Measurements from ENCODE around the gene RPS6KA6.

Gene RPS6KA6

DNA sequence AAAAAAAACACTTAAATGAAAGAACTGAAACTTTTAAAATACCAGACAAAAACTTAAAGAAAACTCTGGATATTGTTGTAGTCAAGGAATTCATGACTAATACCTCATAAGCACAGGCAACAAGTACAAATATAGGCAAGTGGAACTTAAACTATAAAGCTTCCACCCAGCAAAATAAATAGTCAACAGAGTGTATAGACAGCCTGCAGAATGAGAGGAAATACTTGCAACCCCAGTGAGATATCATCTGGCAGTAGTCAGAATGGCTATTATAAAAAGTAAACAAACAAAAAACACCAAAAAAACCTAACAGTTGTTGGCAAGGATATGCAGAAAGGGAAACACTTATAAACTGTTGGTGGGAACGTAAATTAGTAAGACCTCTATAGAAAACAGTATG is 9.6 kb upstream of the RPS6KA6 start:
- Histone ChIP-seq H3K36me3 (ENCODE audit: control insufficient read depth in 1 of 2, insufficient read depth in 2 of 2, low read length in 2 of 2) (no peaks in the 10 kb centered on the region), H3K9ac (ENCODE audit: low read depth in 1 of 2, low read length in 2 of 2) (no peak overlapping the region), H3K27ac (ENCODE audit: low read depth, low read length) (no peak overlapping the region), H3K4me3 (ENCODE audit: low read depth in 1 of 2, low read length in 2 of 2) (no peak overlapping the region), H3K27me3 (ENCODE audit: control insufficient read depth in 1 of 2, insufficient read depth in 2 of 2, low read length in 2 of 2) (no peaks in the 10 kb centered on the region), H3K9me3 (ENCODE audit: control insufficient read depth in 1 of 2, low read length in 2 of 2) (no peaks in the 10 kb centered on the region), H3K4me1 (ENCODE audit: control insufficient read depth in 1 of 2, insufficient read depth in 2 of 2, low read length in 2 of 2) (no peaks in the 10 kb centered on the region)

- Histone ChIP-seq H3K27ac (ENCODE audit: low read depth, low read length) (no peak overlapping the region), H3K4me1 (ENCODE audit: control insufficient read depth in 1 of 2, insufficient read depth in 2 of 2, low read length in 2 of 2) (peaks cover 0 to 4% of the 10 kb centered on the region in 2 donors), H3K9ac (ENCODE audit: low read depth in 1 of 2, low read length in 2 of 2) (no peak overlapping the region), H3K4me3 (ENCODE audit: low read depth in 1 of 2, low read length in 2 of 2) (no peak overlapping the region), H3K27me3 (ENCODE audit: control insufficient read depth in 1 of 2, insufficient read depth in 2 of 2, low read length in 2 of 2) (no peaks in the 10 kb centered on the region), H3K9me3 (ENCODE audit: control insufficient read depth in 1 of 2, low read length in 2 of 2) (no peaks in the 10 kb centered on the region), H3K36me3 (ENCODE audit: control insufficient read depth in 1 of 2, insufficient read depth in 2 of 2, low read length in 2 of 2) (no peaks in the 10 kb centered on the region)
Observed at GRCh38 chrX:84192006-84192405, 4.0 kb upstream of the RPS6KA6 start.

GRCh38 chrX:84189125-84189524 is 1.1 kb upstream of the RPS6KA6 start:
- Histone ChIP-seq H3K4me3 (ENCODE audit: low read depth in 1 of 2, low read length in 2 of 2) (no peak overlapping the region), H3K9ac (ENCODE audit: low read depth in 1 of 2, low read length in 2 of 2) (no peak overlapping the region), H3K27me3 (ENCODE audit: control insufficient read depth in 1 of 2, insufficient read depth in 2 of 2, low read length in 2 of 2) (no peaks in the 10 kb centered on the region), H3K36me3 (ENCODE audit: control insufficient read depth in 1 of 2, insufficient read depth in 2 of 2, low read length in 2 of 2) (no peaks in the 10 kb centered on the region), H3K4me1 (ENCODE audit: control insufficient read depth in 1 of 2, insufficient read depth in 2 of 2, low read length in 2 of 2) (peaks cover 0 to 4% of the 10 kb centered on the region in 2 donors), H3K9me3 (ENCODE audit: control insufficient read depth in 1 of 2, low read length in 2 of 2) (no peaks in the 10 kb centered on the region), H3K27ac (ENCODE audit: low read depth, low read length) (no peak overlapping the region)

DNA sequence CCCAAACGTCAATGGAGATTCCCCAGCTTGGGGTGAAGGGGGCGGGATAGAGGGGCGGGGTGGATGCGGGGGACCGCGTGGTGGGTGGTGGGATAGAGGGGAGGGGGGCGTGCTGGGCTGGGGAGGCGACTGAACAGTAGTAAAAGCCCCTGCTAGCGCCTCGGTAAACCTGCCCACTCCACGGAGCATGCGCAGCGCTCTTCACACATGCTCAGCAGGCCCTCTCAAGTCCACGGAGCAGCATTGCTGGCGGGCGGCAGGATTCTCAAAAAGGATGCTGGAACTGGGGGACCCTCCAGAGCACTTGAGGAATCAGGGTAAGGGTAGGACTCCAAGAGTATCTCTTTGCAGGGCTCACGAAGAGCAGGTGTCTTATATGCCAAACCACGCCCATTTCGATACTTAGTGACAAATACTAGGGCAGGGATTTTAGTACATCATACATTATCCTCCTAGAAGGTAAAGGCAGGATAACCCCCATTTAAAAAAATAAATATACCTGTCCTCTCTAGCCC is 378 bp upstream of the RPS6KA6 start:
- H3K9me3 ChIP-seq (ENCODE audit: control insufficient read depth in 1 of 2, low read length in 2 of 2): no peaks in the 10 kb centered on the region
- peak overlapping the region; percentile 65 to 73 for H3K4me3 ChIP-seq (ENCODE audit: low read depth in 1 of 2, low read length in 2 of 2)
- H3K36me3 ChIP-seq (ENCODE audit: control insufficient read depth in 1 of 2, insufficient read depth in 2 of 2, low read length in 2 of 2): no peaks in the 10 kb centered on the region
- no peak overlapping the region for H3K27ac ChIP-seq (ENCODE audit: low read depth, low read length)
- no peaks in the 10 kb centered on the region for H3K27me3 ChIP-seq (ENCODE audit: control insufficient read depth in 1 of 2, insufficient read depth in 2 of 2, low read length in 2 of 2)
- H3K4me1 ChIP-seq (ENCODE audit: control insufficient read depth in 1 of 2, insufficient read depth in 2 of 2, low read length in 2 of 2): peaks cover 0 to 4% of the 10 kb centered on the region in 2 donors
- H3K9ac ChIP-seq (ENCODE audit: low read depth in 1 of 2, low read length in 2 of 2): no peak overlapping the region

DNA sequence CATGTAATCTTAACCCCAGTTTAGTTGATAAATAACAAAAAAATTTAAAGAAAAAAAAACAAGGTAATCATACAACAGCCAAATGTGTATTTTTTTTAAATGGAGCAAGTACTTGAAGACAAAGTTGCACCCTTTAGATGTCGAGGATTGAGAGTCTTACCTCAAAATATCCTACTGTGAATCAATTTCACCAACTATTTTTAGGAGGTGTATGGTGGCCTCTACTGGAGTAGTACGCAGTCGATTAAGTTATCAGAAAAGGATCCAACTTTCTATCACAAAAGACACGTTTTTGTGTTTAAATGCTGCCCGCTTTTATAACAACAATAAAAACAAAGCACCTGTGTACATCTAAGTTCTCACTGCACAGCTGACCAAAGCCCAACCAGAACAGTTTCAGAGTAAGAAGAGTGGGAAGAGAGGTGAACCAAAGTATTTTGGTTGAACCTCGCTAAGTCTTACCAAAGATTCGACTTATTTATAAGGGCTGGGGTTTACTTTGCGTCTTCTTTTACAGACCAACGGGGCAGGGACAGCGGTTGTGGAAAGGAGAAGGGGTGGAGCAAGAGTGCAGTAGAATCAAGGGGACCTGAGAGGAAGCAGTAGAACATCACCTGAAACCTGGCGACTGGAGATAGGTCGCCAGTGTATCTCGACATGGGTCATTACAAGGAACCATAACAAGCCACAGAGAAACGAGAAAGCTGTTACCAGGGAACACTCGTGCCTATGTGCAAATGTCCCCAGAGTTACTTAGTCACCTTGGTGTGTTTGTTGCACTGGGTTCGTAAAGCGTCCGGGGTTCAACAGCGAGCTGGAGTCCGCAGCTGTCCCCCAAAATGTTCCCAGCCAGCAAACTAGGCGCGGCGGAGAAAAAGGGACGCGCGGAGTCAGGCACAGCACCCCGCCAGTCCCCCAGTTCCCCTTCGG is 1.1 kb downstream of the RPS6KA6 start:
- no peaks in the 10 kb centered on the region for H3K27me3 ChIP-seq (ENCODE audit: control insufficient read depth in 1 of 2, insufficient read depth in 2 of 2, low read length in 2 of 2)
- peaks cover 0 to 4% of the 10 kb centered on the region in 2 donors for H3K4me1 ChIP-seq (ENCODE audit: control insufficient read depth in 1 of 2, insufficient read depth in 2 of 2, low read length in 2 of 2)
- H3K27ac ChIP-seq (ENCODE audit: low read depth, low read length): no peak overlapping the region
- H3K36me3 ChIP-seq (ENCODE audit: control insufficient read depth in 1 of 2, insufficient read depth in 2 of 2, low read length in 2 of 2): no peaks in the 10 kb centered on the region
- peak overlapping the region; percentile 65 to 73 for H3K4me3 ChIP-seq (ENCODE audit: low read depth in 1 of 2, low read length in 2 of 2)
- H3K9me3 ChIP-seq (ENCODE audit: control insufficient read depth in 1 of 2, low read length in 2 of 2): no peaks in the 10 kb centered on the region
- H3K9ac ChIP-seq (ENCODE audit: low read depth in 1 of 2, low read length in 2 of 2): peak overlapping the region; percentile 30 to 73

DNA sequence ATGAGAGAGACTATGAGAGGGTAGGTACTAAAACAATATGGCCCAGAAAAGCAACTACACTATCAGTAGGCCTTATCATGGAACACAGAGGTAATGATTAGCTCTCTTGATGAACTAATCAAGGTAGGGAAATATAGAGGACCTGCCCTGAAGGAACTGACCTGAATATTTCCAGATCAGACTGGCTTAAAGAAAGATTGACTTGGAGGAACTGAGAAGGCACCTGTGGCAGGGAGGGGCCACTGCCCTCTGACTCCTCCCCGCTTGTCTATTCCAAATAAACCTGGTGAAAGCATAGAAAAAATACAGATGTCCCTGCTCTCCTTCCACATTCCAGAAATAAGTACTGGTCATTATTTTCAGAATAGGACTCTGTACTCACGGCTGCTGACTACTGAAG is 5.5 kb downstream of the RPS6KA6 start:
- no peaks in the 10 kb centered on the region for H3K4me1 ChIP-seq (ENCODE audit: control insufficient read depth in 1 of 2, insufficient read depth in 2 of 2, low read length in 2 of 2)
- no peak overlapping the region for H3K9ac ChIP-seq (ENCODE audit: low read depth in 1 of 2, low read length in 2 of 2)
- no peaks in the 10 kb centered on the region for H3K9me3 ChIP-seq (ENCODE audit: control insufficient read depth in 1 of 2, low read length in 2 of 2)
- H3K4me3 ChIP-seq (ENCODE audit: low read depth in 1 of 2, low read length in 2 of 2): no peak overlapping the region
- no peaks in the 10 kb centered on the region for H3K27me3 ChIP-seq (ENCODE audit: control insufficient read depth in 1 of 2, insufficient read depth in 2 of 2, low read length in 2 of 2)
- no peaks in the 10 kb centered on the region for H3K36me3 ChIP-seq (ENCODE audit: control insufficient read depth in 1 of 2, insufficient read depth in 2 of 2, low read length in 2 of 2)
- no peak overlapping the region for H3K27ac ChIP-seq (ENCODE audit: low read depth, low read length)

DNA sequence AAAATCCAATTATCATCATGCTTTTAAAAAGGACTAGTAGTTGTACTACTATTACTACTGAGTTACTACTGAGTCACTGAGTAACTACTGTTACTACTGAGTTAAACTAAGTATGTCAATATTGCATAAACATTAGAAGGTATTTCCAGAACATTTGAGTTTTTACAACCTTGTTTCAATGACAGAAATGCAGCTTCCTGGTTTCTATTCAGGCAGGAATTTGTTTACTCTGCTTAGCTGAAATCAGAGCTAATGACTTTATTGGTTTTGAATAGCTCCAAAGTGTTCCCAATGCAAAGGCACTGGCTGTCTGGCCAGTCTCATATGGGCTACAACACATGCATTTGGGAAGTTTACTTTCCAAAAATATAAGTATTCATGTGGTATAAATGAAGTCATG is 12.0 kb downstream of the RPS6KA6 start:
- no peaks in the 10 kb centered on the region for H3K4me1 ChIP-seq (ENCODE audit: control insufficient read depth in 1 of 2, insufficient read depth in 2 of 2, low read length in 2 of 2)
- H3K4me3 ChIP-seq (ENCODE audit: low read depth in 1 of 2, low read length in 2 of 2): no peak overlapping the region
- no peaks in the 10 kb centered on the region for H3K36me3 ChIP-seq (ENCODE audit: control insufficient read depth in 1 of 2, insufficient read depth in 2 of 2, low read length in 2 of 2)
- no peak overlapping the region for H3K27ac ChIP-seq (ENCODE audit: low read depth, low read length)
- H3K9me3 ChIP-seq (ENCODE audit: control insufficient read depth in 1 of 2, low read length in 2 of 2): no peaks in the 10 kb centered on the region
- no peaks in the 10 kb centered on the region for H3K27me3 ChIP-seq (ENCODE audit: control insufficient read depth in 1 of 2, insufficient read depth in 2 of 2, low read length in 2 of 2)
- H3K9ac ChIP-seq (ENCODE audit: low read depth in 1 of 2, low read length in 2 of 2): no peak overlapping the region

DNA sequence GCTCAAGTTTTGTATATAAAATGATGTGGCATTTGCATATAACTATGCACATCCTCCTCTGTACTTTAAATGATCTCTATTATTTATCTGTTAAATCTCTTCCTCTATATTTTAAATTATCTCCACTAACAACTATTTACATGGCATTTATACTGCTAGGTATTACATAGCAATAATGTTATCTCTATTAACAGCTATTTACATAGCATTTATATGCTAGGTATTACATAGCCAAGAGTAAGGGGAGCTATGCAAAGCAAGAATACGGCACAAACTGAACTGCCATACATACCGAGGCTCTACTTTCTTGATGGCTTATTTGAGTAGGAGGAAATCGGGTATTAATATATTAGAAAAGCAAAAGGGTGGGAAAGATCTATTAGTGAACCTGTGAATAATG is 12.7 kb downstream of the RPS6KA6 start:
- H3K27ac ChIP-seq (ENCODE audit: low read depth, low read length): no peak overlapping the region
- H3K9ac ChIP-seq (ENCODE audit: low read depth in 1 of 2, low read length in 2 of 2): no peak overlapping the region
- H3K27me3 ChIP-seq (ENCODE audit: control insufficient read depth in 1 of 2, insufficient read depth in 2 of 2, low read length in 2 of 2): no peaks in the 10 kb centered on the region

GRCh38 chrX:84174348-84174747 is 13.7 kb downstream of the RPS6KA6 start:
- H3K9ac ChIP-seq (ENCODE audit: low read depth in 1 of 2, low read length in 2 of 2): no peak overlapping the region
- no peaks in the 10 kb centered on the region for H3K4me1 ChIP-seq (ENCODE audit: control insufficient read depth in 1 of 2, insufficient read depth in 2 of 2, low read length in 2 of 2)
- H3K4me3 ChIP-seq (ENCODE audit: low read depth in 1 of 2, low read length in 2 of 2): no peak overlapping the region
- no peak overlapping the region for H3K27ac ChIP-seq (ENCODE audit: low read depth, low read length)
- H3K36me3 ChIP-seq (ENCODE audit: control insufficient read depth in 1 of 2, insufficient read depth in 2 of 2, low read length in 2 of 2): no peaks in the 10 kb centered on the region
- no peaks in the 10 kb centered on the region for H3K27me3 ChIP-seq (ENCODE audit: control insufficient read depth in 1 of 2, insufficient read depth in 2 of 2, low read length in 2 of 2)
- no peaks in the 10 kb centered on the region for H3K9me3 ChIP-seq (ENCODE audit: control insufficient read depth in 1 of 2, low read length in 2 of 2)

More for the DNA sequence above, 12.7 kb downstream of the RPS6KA6 start:
- Histone ChIP-seq H3K9me3 (ENCODE audit: control insufficient read depth in 1 of 2, low read length in 2 of 2) (no peaks in the 10 kb centered on the region), H3K4me1 (ENCODE audit: control insufficient read depth in 1 of 2, insufficient read depth in 2 of 2, low read length in 2 of 2) (no peaks in the 10 kb centered on the region), H3K4me3 (ENCODE audit: low read depth in 1 of 2, low read length in 2 of 2) (no peak overlapping the region), H3K36me3 (ENCODE audit: control insufficient read depth in 1 of 2, insufficient read depth in 2 of 2, low read length in 2 of 2) (no peaks in the 10 kb centered on the region)

- Histone ChIP-seq H3K9ac (ENCODE audit: low read depth in 1 of 2, low read length in 2 of 2) (no peak overlapping the region), H3K27me3 (ENCODE audit: control insufficient read depth in 1 of 2, insufficient read depth in 2 of 2, low read length in 2 of 2) (no peaks in the 10 kb centered on the region), H3K27ac (ENCODE audit: low read depth, low read length) (no peak overlapping the region)
Observed at GRCh38 chrX:84170931-84171330, 17.1 kb downstream of the RPS6KA6 start.

More at GRCh38 chrX:84170931-84171330, 17.1 kb downstream of the RPS6KA6 start:
- Histone ChIP-seq H3K36me3 (ENCODE audit: control insufficient read depth in 1 of 2, insufficient read depth in 2 of 2, low read length in 2 of 2) (no peaks in the 10 kb centered on the region), H3K4me1 (ENCODE audit: control insufficient read depth in 1 of 2, insufficient read depth in 2 of 2, low read length in 2 of 2) (no peaks in the 10 kb centered on the region), H3K9me3 (ENCODE audit: control insufficient read depth in 1 of 2, low read length in 2 of 2) (no peaks in the 10 kb centered on the region), H3K4me3 (ENCODE audit: low read depth in 1 of 2, low read length in 2 of 2) (no peak overlapping the region)

All from duodenal mucosa (tissue), 2 donors.